Liver (tissue), 9 donors: Measurements from ENCODE around the gene SRP9. TPM values are rescaled to one million over a fixed set of nuclear protein-coding genes. Genes with fewer than 3 reads are reported as not detected.

Source experiments
- DNase-seq: peaks from one replicate; pipeline ENCODE4 v3.0.0-alpha.2; 2017; ENCODE audit warnings: low spot score
- H3K27ac ChIP-seq, 2 donors: one replicate each; pipeline ENCODE4 v1.7.0; 2013; ENCODE audit warnings: inconsistent platforms in 2 of 2, low read length in 2 of 2, control low read depth in 1 of 2, low read depth in 1 of 2, mild to moderate bottlenecking in 1 of 2
- H3K27me3 ChIP-seq, 4 donors: one replicate each; pipeline versions ENCODE4 v1.6.1 to v1.7.0; 2013; ENCODE audit warnings: low read length in 3 of 4, inconsistent platforms in 1 of 4, mild to moderate bottlenecking in 1 of 4, moderate library complexity in 1 of 4; ENCODE audit not compliant: control insufficient read depth in 4 of 4, insufficient read depth in 4 of 4
- H3K36me3 ChIP-seq, 4 donors: one replicate each; pipeline versions ENCODE4 v1.6.1 to v1.7.0; 2013; ENCODE audit warnings: low read length in 3 of 4, mild to moderate bottlenecking in 3 of 4, low read depth in 1 of 4, moderate library complexity in 1 of 4; ENCODE audit not compliant: control insufficient read depth in 4 of 4, insufficient read depth in 3 of 4
- H3K4me1 ChIP-seq, 4 donors: one replicate each; pipeline versions ENCODE4 v1.6.1 to v1.7.0; 2013; ENCODE audit warnings: low read length in 3 of 4, mild to moderate bottlenecking in 3 of 4, moderate library complexity in 1 of 4; ENCODE audit not compliant: control insufficient read depth in 4 of 4, insufficient read depth in 4 of 4
- H3K4me3 ChIP-seq, 3 donors: one replicate each; pipeline versions ENCODE4 v1.6.1 to v1.7.0; 2013; ENCODE audit warnings: low read length in 3 of 3, control low read depth in 1 of 3, low read depth in 1 of 3, mild to moderate bottlenecking in 1 of 3
- H3K9ac ChIP-seq, 2 donors: one replicate each; pipeline ENCODE4 v1.7.0; 2013; ENCODE audit warnings: low read length in 2 of 2, mild to moderate bottlenecking in 2 of 2, moderate library complexity in 2 of 2, control low read depth in 1 of 2, low read depth in 1 of 2
- H3K9me3 ChIP-seq, 4 donors: one replicate each; pipeline versions ENCODE4 v1.6.1 to v1.7.0; 2013; ENCODE audit warnings: low read length in 3 of 4; ENCODE audit not compliant: control insufficient read depth in 4 of 4
- CTCF ChIP-seq: fragments of 150-350 bp; IDR thresholded peaks from 2 replicates; pipeline ENCODE4 v1.5.1; 2017; ENCODE audit warnings: improper control_type of control experiment, low read depth, low read length; ENCODE audit not compliant: missing input control
- EGR1 ChIP-seq, 2 donors: IDR thresholded peaks; 2 replicates each; pipeline ENCODE4 v1.6.1; 2016 to 2018; ENCODE audit warnings: antibody characterized with exemption in 2 of 2, low read depth in 2 of 2
- FOXA1 ChIP-seq: IDR thresholded peaks from 2 replicates; pipeline ENCODE4 v1.6.1; 2016; ENCODE audit warnings: antibody characterized with exemption
- FOXA2 ChIP-seq: IDR thresholded peaks from 2 replicates; pipeline ENCODE4 v1.6.1; 2016; ENCODE audit warnings: antibody characterized with exemption
- GABPA ChIP-seq, 2 donors: IDR thresholded peaks in 1 of 2; conservative IDR thresholded peaks in 1 of 2; 2 replicates each; pipeline ENCODE4 v1.6.1; 2016; ENCODE audit warnings: antibody characterized with exemption in 2 of 2, mild to moderate bottlenecking in 1 of 2, moderate library complexity in 1 of 2
- HNF4A ChIP-seq, 2 donors: conservative IDR thresholded peaks; 2 replicates each; pipeline ENCODE4 v1.6.1; 2016; ENCODE audit warnings: antibody characterized with exemption in 2 of 2, mild to moderate bottlenecking in 2 of 2
- JUND ChIP-seq, 2 donors: IDR thresholded peaks; 2 replicates each; pipeline ENCODE4 v1.6.1; 2016; ENCODE audit warnings: antibody characterized with exemption in 2 of 2
- NR2F2 ChIP-seq: IDR thresholded peaks from 2 replicates; pipeline ENCODE4 v1.6.1; 2016; ENCODE audit warnings: antibody characterized with exemption
- RAD21 ChIP-seq, 2 donors: IDR thresholded peaks; 2 replicates each; pipeline ENCODE4 v1.6.1; 2016; ENCODE audit warnings: antibody characterized with exemption in 2 of 2, mild to moderate bottlenecking in 2 of 2
- RXRA ChIP-seq, 2 donors: IDR thresholded peaks; 2 replicates each; pipeline ENCODE4 v1.6.1; 2017 to 2018; ENCODE audit warnings: antibody characterized with exemption in 2 of 2, mild to moderate bottlenecking in 1 of 2
- TAF1 ChIP-seq: conservative IDR thresholded peaks from 2 replicates; pipeline ENCODE4 v1.6.1; 2016; ENCODE audit warnings: antibody characterized with exemption, mild to moderate bottlenecking
- YY1 ChIP-seq: IDR thresholded peaks from 2 replicates; pipeline ENCODE4 v1.6.1; 2016; ENCODE audit warnings: antibody characterized with exemption, mild to moderate bottlenecking
- ZBTB33 ChIP-seq: IDR thresholded peaks from 2 replicates; pipeline ENCODE4 v1.6.1; 2016; ENCODE audit warnings: antibody characterized with exemption
- WGBS: extraction: QIAGEN DNeasy Blood & Tissue Kit; methylation state at CpG from one replicate; pipeline ENCODE4 v1.1.7; 2013; 5-methylcytosine and 5-hydroxymethylcytosine counted together
- polyA plus RNA-seq, 2 donors: library from polyadenylated mRNA; stranded (reverse) in 1 of 2; unstranded in 1 of 2; fragments of 200-250 nt in 1 of 2; fragments of >200 nt in 1 of 2; fragmentation: Nextera tagmentation in 1 of 2; extraction: Ambion mirVana in 1 of 2; gene quantifications; one replicate each; pipeline versions ENCODE4 v1.2.1 to v1.2.3, GENCODE V29; 2013 to 2015
- total RNA-seq, 2 donors: library from RNA; depleted of rRNA; stranded (reverse); fragments of >200 nt; gene quantifications; one replicate each; pipeline ENCODE4 v1.2.3, GENCODE V29; 2014
- TF ChIP-seq, protein P1 (sequence below): IDR thresholded peaks from 2 replicates; pipeline ENCODE4 v1.6.1; 2016; ENCODE audit warnings: antibody characterized with exemption
- TF ChIP-seq, protein P2 (sequence below): IDR thresholded peaks from 2 replicates; pipeline ENCODE4 v1.6.1; 2016; ENCODE audit warnings: antibody characterized with exemption
- donor health status: healthy.
- donor health status: healthy.
- donor health status: healthy.
- donor health status: healthy.
- donor health status: healthy.

SRP9 gene
- total and polyA plus RNA-seq, 4 donors: 152 to 179 (median 154) TPM

DNA sequence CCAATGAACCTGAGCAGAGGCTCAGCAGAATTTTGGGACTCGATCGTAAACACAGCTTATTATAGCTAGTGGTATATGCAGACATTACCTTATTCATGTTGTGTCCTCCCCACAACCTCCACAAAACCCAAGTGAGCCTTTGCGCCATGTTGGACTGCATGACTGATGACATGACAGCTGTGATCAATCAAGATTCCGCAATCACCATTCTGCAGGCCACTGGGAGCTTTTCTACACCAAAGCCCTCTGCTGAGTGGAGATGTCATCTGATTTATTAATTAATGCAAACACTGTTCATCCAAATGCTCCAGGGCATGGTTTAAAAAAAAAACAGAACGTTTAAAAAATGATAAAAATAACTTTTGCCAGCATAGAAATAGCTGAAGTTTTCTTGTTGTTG is 7.9 kb upstream of the SRP9 start (continued):
- TF ChIP-seq CTCF (no peak), JUND (IDR thresholded peaks at IDR 0.05) (no peak)
- TF ChIP-seq, protein P1, sequence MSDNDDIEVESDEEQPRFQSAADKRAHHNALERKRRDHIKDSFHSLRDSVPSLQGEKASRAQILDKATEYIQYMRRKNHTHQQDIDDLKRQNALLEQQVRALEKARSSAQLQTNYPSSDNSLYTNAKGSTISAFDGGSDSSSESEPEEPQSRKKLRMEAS: no peak

GRCh38 chr1:225770561-225771248 is 6.9 kb upstream of the SRP9 start:
- no peaks in the 10 kb centered on the region for H3K27me3 ChIP-seq
- 88% methylated on average over 11 of the region's 11 CpGs for WGBS
- DNase-seq: no peak
- H3K36me3 ChIP-seq: no peaks in the 10 kb centered on the region
- peaks cover 0 to 8% (median 2%) of the 10 kb centered on the region in 4 donors for H3K4me1 ChIP-seq
- no peak overlapping the region for H3K4me3 ChIP-seq
- H3K27ac ChIP-seq: no peak overlapping the region
- no peak overlapping the region for H3K9ac ChIP-seq
- TF ChIP-seq NR2F2 (peak; percentile 73), ZBTB33 (no peak)
- no peaks in the 10 kb centered on the region for H3K9me3 ChIP-seq

DNA sequence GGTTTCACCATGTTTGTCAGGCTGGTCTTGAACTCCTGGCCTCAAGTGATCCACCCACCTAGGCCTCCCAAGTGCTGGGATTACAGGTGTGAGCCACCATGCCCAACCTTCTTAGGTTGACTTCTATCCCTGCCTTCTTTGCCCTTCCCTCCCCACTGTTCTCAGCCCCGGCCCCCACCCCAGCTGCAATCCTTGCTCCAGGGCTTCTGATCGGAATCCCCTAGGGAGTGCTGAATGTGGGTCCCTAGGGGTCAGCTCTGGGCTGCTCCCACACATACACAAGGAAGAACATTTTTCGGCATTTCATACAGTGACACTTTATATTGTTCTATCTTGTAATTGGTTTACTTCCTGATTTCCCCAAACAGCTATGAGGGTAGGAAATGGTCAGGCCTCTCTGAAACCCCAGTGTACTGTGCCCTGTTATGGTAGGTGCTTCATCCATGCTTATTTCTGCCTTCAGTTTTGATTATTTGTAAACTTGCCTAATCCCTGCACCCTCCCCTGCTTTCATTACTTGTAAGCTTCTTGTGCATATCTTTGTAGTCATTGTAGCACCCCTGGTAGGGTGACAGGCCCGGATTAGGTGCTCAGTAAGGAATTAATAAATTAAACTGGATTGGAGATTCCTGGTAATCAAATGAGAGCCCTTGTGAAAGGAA is 5.8 kb upstream of the SRP9 start:
- Histone ChIP-seq H3K9me3 (no peaks in the 10 kb centered on the region), H3K27ac (no peak overlapping the region), H3K27me3 (no peaks in the 10 kb centered on the region), H3K9ac (no peak overlapping the region), H3K4me3 (no peak overlapping the region), H3K36me3 (no peaks in the 10 kb centered on the region), H3K4me1 (peaks cover 0 to 8% (median 4%) of the 10 kb centered on the region in 4 donors)
- 74% methylated on average over 4 of the region's 4 CpGs for WGBS
- DNase-seq: no peak
- TF ChIP-seq, protein P2, sequence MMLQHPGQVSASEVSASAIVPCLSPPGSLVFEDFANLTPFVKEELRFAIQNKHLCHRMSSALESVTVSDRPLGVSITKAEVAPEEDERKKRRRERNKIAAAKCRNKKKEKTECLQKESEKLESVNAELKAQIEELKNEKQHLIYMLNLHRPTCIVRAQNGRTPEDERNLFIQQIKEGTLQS: no peak
- TF ChIP-seq EGR1 (IDR thresholded peaks at IDR 0.05; ENCODE audit: low read depth in 2 of 2) (no peak), TAF1 (no peak), FOXA1 (no peak), YY1 (no peak)

DNA sequence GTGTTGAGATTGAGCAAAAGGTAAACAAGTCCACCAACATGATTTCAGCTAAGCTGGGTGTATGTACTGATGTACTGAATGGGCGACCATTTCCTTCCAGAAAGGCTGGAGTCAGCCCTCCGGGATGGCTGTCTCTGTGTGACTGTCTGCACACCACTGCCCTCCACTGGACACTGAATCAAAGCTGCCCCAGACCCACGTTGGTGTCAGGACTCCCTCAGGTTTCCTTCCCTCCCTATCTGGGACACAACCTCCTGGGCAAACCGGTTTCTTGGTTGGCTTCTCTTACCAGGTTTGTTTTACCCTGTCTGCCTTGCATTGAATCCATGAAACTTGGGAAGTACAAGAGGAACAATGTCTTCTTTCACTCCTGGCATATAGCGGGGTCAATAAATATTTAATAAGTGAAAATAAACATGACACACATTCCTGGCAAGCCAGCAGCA is 5.3 kb upstream of the SRP9 start:
- 9% methylated on average over 5 of the region's 5 CpGs for WGBS
- DNase-seq: peak; percentile 71
- Histone ChIP-seq H3K27me3 (no peaks in the 10 kb centered on the region), H3K4me1 (peaks cover 0 to 12% (median 9%) of the 10 kb centered on the region in 4 donors), H3K4me3 (peak overlapping the region in 2 of 3 donors; percentile 4 to 15), H3K9ac (peak overlapping the region in 1 of 2 donors; percentile 52), H3K27ac (no peak overlapping the region), H3K36me3 (no peaks in the 10 kb centered on the region), H3K9me3 (no peaks in the 10 kb centered on the region)
- TF ChIP-seq GABPA (IDR thresholded peaks at IDR 0.05 in 1 of 2, conservative IDR thresholded peaks at IDR 0.05 in 1 of 2) (no peak), RAD21 (IDR thresholded peaks at IDR 0.05) (peak; percentile 99 to 100), FOXA2 (peak; percentile 48), JUND (IDR thresholded peaks at IDR 0.05) (peak in 1 of 2 donors; percentile 9), RXRA (IDR thresholded peaks at IDR 0.05) (no peak), YY1 (peak; percentile 90), ZBTB33 (no peak), HNF4A (conservative IDR thresholded peaks at IDR 0.05) (peak in 1 of 2 donors; percentile 12)
- TF ChIP-seq, protein P2: no peak
- TF ChIP-seq, protein P1: no peak
